Activated CD4-positive, CD25-positive, alpha-beta regulatory T cell (primary cell): ENCODE data around the gene IL11RA.

ENCODE experiments used
- DNase-seq, 4 experiments: peaks; one replicate each; lab custom pipeline; 2025; lab: John Stamatoyannopoulos, UW

Gene IL11RA

GRCh38 chr9:34651876-34652601 lies at the start of gene IL11RA:
Gene IL11RA (plus strand): TSS chr9:34652185. CDS start chr9:34655218, 3,033 bp downstream.
- no peak for DNase-seq

GRCh38 chr9:34603610-34604231 lies 48.3 kb upstream of the IL11RA start:
- DNase-seq: peak; percentile 42 to 84 (median 62)

GRCh38 chr9:34606190-34606589 lies 45.8 kb upstream of the IL11RA start:
- no peak for DNase-seq

- no peak for DNase-seq
Observed at GRCh38 chr9:34606905-34607304, 45.1 kb upstream of the IL11RA start.

- no peak for DNase-seq
Observed at GRCh38 chr9:34607331-34607730, 44.7 kb upstream of the IL11RA start.

- no peak for DNase-seq
Observed at GRCh38 chr9:34610434-34611206, 41.4 kb upstream of the IL11RA start.

- DNase-seq: no peak
Observed at GRCh38 chr9:34611251-34611810, 40.7 kb upstream of the IL11RA start.

- DNase-seq: peak; percentile 69 to 81 (median 74)
Observed at GRCh38 chr9:34611811-34612787, 39.9 kb upstream of the IL11RA start, which contains the start of gene RPP25L. Gene RPP25L (minus strand): TSS chr9:34612097. CDS start chr9:34611296, 801 bp downstream.

GRCh38 chr9:34612788-34613390 lies 39.1 kb upstream of the IL11RA start:
- DNase-seq: peak; percentile 33 to 46 (median 36)

GRCh38 chr9:34615132-34615531 lies 36.9 kb upstream of the IL11RA start:
- no peak for DNase-seq

- DNase-seq: peak; percentile 66 to 85 (median 80)
Observed at GRCh38 chr9:34620061-34620994, 31.7 kb upstream of the IL11RA start, which contains the start of gene DCTN3. Gene DCTN3 (minus strand): TSS chr9:34620495. CDS start chr9:34620464, 31 bp downstream.

- DNase-seq: peak in 1 of 4 experiments; percentile 21
Observed at GRCh38 chr9:34623374-34624235, 28.4 kb upstream of the IL11RA start.

GRCh38 chr9:34624475-34625185 lies 27.4 kb upstream of the IL11RA start:
- DNase-seq: no peak

- no peak for DNase-seq
Observed at GRCh38 chr9:34625186-34625486, 26.8 kb upstream of the IL11RA start.

GRCh38 chr9:34627716-34628655 lies 24.0 kb upstream of the IL11RA start:
- DNase-seq: no peak

GRCh38 chr9:34628656-34629490 lies 23.1 kb upstream of the IL11RA start, which contains the start of gene ARID3C:
Gene ARID3C (minus strand): TSS chr9:34629066. CDS start chr9:34628014, 1,052 bp downstream.
- peak in 1 of 4 experiments; percentile 14 for DNase-seq
